IPS-18a (cell line): ENCODE results near the gene HLA-DQA1.
A peak's percentile ranks its signal among the peaks of the same experiment; 100 is the strongest.

Experiments used
- H3K27ac ChIP-seq: one replicate; pipeline ENCODE4 v1.5.1; 2013; ENCODE audit warnings: low read length
- H3K27me3 ChIP-seq: one replicate; pipeline ENCODE4 v1.6.1; 2013; ENCODE audit warnings: mild to moderate bottlenecking, low read length; ENCODE audit not compliant: control insufficient read depth, insufficient read depth
- H3K36me3 ChIP-seq: one replicate; pipeline ENCODE4 v1.6.1; 2013; ENCODE audit warnings: low read depth, low read length; ENCODE audit not compliant: control insufficient read depth
- H3K4me1 ChIP-seq: one replicate; pipeline ENCODE4 v1.6.1; 2013; ENCODE audit warnings: low read depth, low read length; ENCODE audit not compliant: control insufficient read depth
- H3K4me3 ChIP-seq: one replicate; pipeline ENCODE4 v1.5.1; 2013; ENCODE audit warnings: low read length
- H3K9ac ChIP-seq: one replicate; pipeline ENCODE4 v1.6.1; 2013; ENCODE audit warnings: mild to moderate bottlenecking, low read length, moderate library complexity
- H3K9me3 ChIP-seq: one replicate; pipeline ENCODE4 v1.6.1; 2013; ENCODE audit warnings: low read depth, low read length; ENCODE audit not compliant: control insufficient read depth

The HLA-DQA1 gene

GRCh38 chr6:32608362-32608761 is 28.8 kb upstream of the HLA-DQA1 start:
- no peaks in the 10 kb centered on the region for H3K9me3 ChIP-seq
- no peaks in the 10 kb centered on the region for H3K36me3 ChIP-seq
- H3K4me1 ChIP-seq, result peaks cover 7% of the 10 kb centered on the region
- no peaks in the 10 kb centered on the region for H3K27me3 ChIP-seq
- no peak overlapping the region for H3K4me3 ChIP-seq
- H3K9ac ChIP-seq, result no peak overlapping the region
- no peak overlapping the region for H3K27ac ChIP-seq

- Histone ChIP-seq H3K9ac (no peak overlapping the region), H3K36me3 (no peaks in the 10 kb centered on the region), H3K4me3 (no peak overlapping the region), H3K4me1 (peaks cover 7% of the 10 kb centered on the region), H3K9me3 (no peaks in the 10 kb centered on the region), H3K27me3 (no peaks in the 10 kb centered on the region), H3K27ac (peak overlapping the region; percentile 68)
These were observed 27.8 kb upstream of the HLA-DQA1 start for GRCh38 chr6:32609391-32609730.

GRCh38 chr6:32609731-32610640 is 27.2 kb upstream of the HLA-DQA1 start:
- Histone ChIP-seq H3K27me3 (no peaks in the 10 kb centered on the region), H3K9me3 (no peaks in the 10 kb centered on the region), H3K4me3 (peak overlapping the region; percentile 48), H3K9ac (no peak overlapping the region), H3K36me3 (no peaks in the 10 kb centered on the region), H3K4me1 (peaks cover 7% of the 10 kb centered on the region), H3K27ac (peak overlapping the region; percentile 68)

GRCh38 chr6:32610682-32611296 is 26.4 kb upstream of the HLA-DQA1 start:
- Histone ChIP-seq H3K4me1 (peaks cover 7% of the 10 kb centered on the region), H3K27ac (no peak overlapping the region), H3K4me3 (no peak overlapping the region), H3K9me3 (no peaks in the 10 kb centered on the region), H3K9ac (no peak overlapping the region), H3K36me3 (no peaks in the 10 kb centered on the region), H3K27me3 (no peaks in the 10 kb centered on the region)

GRCh38 chr6:32613475-32613874 is 23.7 kb upstream of the HLA-DQA1 start:
- H3K4me1 ChIP-seq, result peaks cover 7% of the 10 kb centered on the region
- no peaks in the 10 kb centered on the region for H3K36me3 ChIP-seq
- no peak overlapping the region for H3K4me3 ChIP-seq
- no peak overlapping the region for H3K27ac ChIP-seq
- no peak overlapping the region for H3K9ac ChIP-seq
- H3K9me3 ChIP-seq, result no peaks in the 10 kb centered on the region
- no peaks in the 10 kb centered on the region for H3K27me3 ChIP-seq

GRCh38 chr6:32614366-32615081 is 22.7 kb upstream of the HLA-DQA1 start:
- Histone ChIP-seq H3K9me3 (no peaks in the 10 kb centered on the region), H3K4me1 (peaks cover 4% of the 10 kb centered on the region), H3K27me3 (no peaks in the 10 kb centered on the region), H3K9ac (no peak overlapping the region), H3K27ac (no peak overlapping the region), H3K4me3 (no peak overlapping the region), H3K36me3 (no peaks in the 10 kb centered on the region)

GRCh38 chr6:32615885-32616532 is 21.2 kb upstream of the HLA-DQA1 start:
- no peaks in the 10 kb centered on the region for H3K4me1 ChIP-seq
- H3K36me3 ChIP-seq, result no peaks in the 10 kb centered on the region
- no peak overlapping the region for H3K27ac ChIP-seq
- no peaks in the 10 kb centered on the region for H3K9me3 ChIP-seq
- no peak overlapping the region for H3K9ac ChIP-seq
- H3K27me3 ChIP-seq, result no peaks in the 10 kb centered on the region
- no peak overlapping the region for H3K4me3 ChIP-seq

- no peaks in the 10 kb centered on the region for H3K4me1 ChIP-seq
- H3K27ac ChIP-seq, result no peak overlapping the region
- H3K36me3 ChIP-seq, result no peaks in the 10 kb centered on the region
- H3K4me3 ChIP-seq, result no peak overlapping the region
- no peaks in the 10 kb centered on the region for H3K27me3 ChIP-seq
- H3K9me3 ChIP-seq, result no peaks in the 10 kb centered on the region
- H3K9ac ChIP-seq, result no peak overlapping the region
These were observed 19.5 kb upstream of the HLA-DQA1 start for GRCh38 chr6:32617751-32618150.

- H3K4me1 ChIP-seq, result no peaks in the 10 kb centered on the region
- H3K27ac ChIP-seq, result no peak overlapping the region
- H3K27me3 ChIP-seq, result no peaks in the 10 kb centered on the region
- no peak overlapping the region for H3K9ac ChIP-seq
- H3K9me3 ChIP-seq, result no peaks in the 10 kb centered on the region
- no peak overlapping the region for H3K4me3 ChIP-seq
- H3K36me3 ChIP-seq, result no peaks in the 10 kb centered on the region
These were observed 15.8 kb upstream of the HLA-DQA1 start for GRCh38 chr6:32621372-32621771.

GRCh38 chr6:32622545-32623401 is 14.4 kb upstream of the HLA-DQA1 start:
- no peak overlapping the region for H3K9ac ChIP-seq
- no peak overlapping the region for H3K27ac ChIP-seq
- no peaks in the 10 kb centered on the region for H3K4me1 ChIP-seq
- no peak overlapping the region for H3K4me3 ChIP-seq
- H3K9me3 ChIP-seq, result no peaks in the 10 kb centered on the region
- no peaks in the 10 kb centered on the region for H3K27me3 ChIP-seq
- no peaks in the 10 kb centered on the region for H3K36me3 ChIP-seq
